Stomach (tissue), 9 donors: ENCODE results near the gene PCNX1. TPM values are rescaled to one million over a fixed set of nuclear protein-coding genes. Genes with fewer than 3 reads are reported as not detected.

Experiments used
- DNase-seq, 2 donors: peaks; one replicate each; pipeline versions ENCODE4 v3.0.0 to v3.0.0-alpha.2; 2013 to 2019
- H3K27ac ChIP-seq, 5 donors: fragments of 200-600 bp in 4 of 5; sonication (generic) in 4 of 5; one replicate each; pipeline ENCODE4 v1.5.1; 2013 to 2019; ENCODE audit warnings: mild to moderate bottlenecking in 1 of 5, moderate library complexity in 1 of 5
- H3K27me3 ChIP-seq, 3 donors: fragments of 200-600 bp; sonication (generic); one replicate each; pipeline ENCODE4 v1.5.1; 2017 to 2019; ENCODE audit warnings: mixed run types in 1 of 3
- H3K36me3 ChIP-seq, 4 donors: fragments of 200-600 bp; sonication (generic); 1 replicate in 3 of 4; 2 replicates in 1 of 4; pipeline ENCODE4 v1.5.1; 2016 to 2019
- H3K4me1 ChIP-seq, 4 donors: fragments of 200-600 bp; sonication (generic); one replicate each; pipeline ENCODE4 v1.5.1; 2016 to 2019
- H3K4me3 ChIP-seq, 4 donors: fragments of 200-600 bp; sonication (generic) in 3 of 4; one replicate each; pipeline ENCODE4 v1.5.1; 2016 to 2019; ENCODE audit warnings: mild to moderate bottlenecking in 1 of 4
- H3K9me3 ChIP-seq, 4 donors: fragments of 200-600 bp; sonication (generic); one replicate each; pipeline ENCODE4 v1.5.1; 2016 to 2019
- CTCF ChIP-seq, 7 experiments: fragments of 450-650 bp in 4 of 7; fragments of 200-600 bp in 3 of 7; sonication (generic) in 3 of 7; IDR thresholded peaks; one replicate each; pipeline ENCODE4 v1.5.1; 2016 to 2019; ENCODE audit warnings: antibody characterized with exemption in 7 of 7, control low read depth in 2 of 7, mild to moderate bottlenecking in 1 of 7
- EP300 ChIP-seq: sonication (generic); formaldehyde crosslinking; IDR thresholded peaks from one replicate; pipeline ENCODE4 v1.6.1; 2017; ENCODE audit warnings: antibody characterized with exemption
- POLR2A ChIP-seq, 4 donors: fragments of 450-650 bp; IDR thresholded peaks; one replicate each; pipeline ENCODE4 v1.6.1; 2016; ENCODE audit warnings: antibody characterized with exemption in 4 of 4, control low read depth in 2 of 4, mild to moderate bottlenecking in 1 of 4, moderate library complexity in 1 of 4
- POLR2AphosphoS5 ChIP-seq, 3 donors: sonication (generic); formaldehyde crosslinking; IDR thresholded peaks; one replicate each; pipeline ENCODE4 v1.6.1; 2016; ENCODE audit warnings: antibody characterized with exemption in 3 of 3
- WGBS, 5 donors: extraction: QIAGEN DNeasy Blood & Tissue Kit in 3 of 5; methylation state at CpG; one replicate each; pipeline versions ENCODE4 v1.1.5 to v1.1.7; 2013 to 2018; 5-methylcytosine and 5-hydroxymethylcytosine counted together
- intact Hi-C: fragments of 100-400 bp; cut with DNase I; formaldehyde crosslinking; loops from one replicate; pipeline ENCODE4 v1.15.1; 2023; ENCODE audit warnings: low total_unique reads
- polyA plus RNA-seq, 3 donors: library from polyadenylated mRNA; stranded (reverse); fragments of 200-250 nt; gene quantifications; one replicate each; pipeline ENCODE4 v1.2.3, GENCODE V29; 2013
- total RNA-seq, 5 donors: library from RNA; depleted of rRNA; stranded (reverse); fragments of >200 nt; gene quantifications; one replicate each; pipeline versions ENCODE4 v1.1.0 to v1.2.3, GENCODE V29; 2014 to 2016
- donor health status: healthy with polysubstance abuse.
- donor health status: Bipolar disorder and iron deficiency.
- donor health status: healthy.

The PCNX1 gene
- total and polyA plus RNA-seq, 8 donors, result 2.3 to 198 (median 43.6) TPM

- Histone ChIP-seq H3K27ac (no peak overlapping the region), H3K4me3 (no peak overlapping the region), H3K9me3 (peaks cover 0 to 19% (median 5%) of the 10 kb centered on the region in 4 donors), H3K27me3 (no peaks in the 10 kb centered on the region), H3K36me3 (peaks cover 22 to 76% (median 70%) of the 10 kb centered on the region in 4 donors), H3K4me1 (no peaks in the 10 kb centered on the region)
- no peak for DNase-seq
- 90 to 94% (median 92%) methylated on average over 4 of the region's 4 CpGs for WGBS, 5 donors
- TF ChIP-seq CTCF (IDR thresholded peaks at IDR 0.05) (no peak), POLR2A (IDR thresholded peaks at IDR 0.05) (no peak), EP300 (no peak), POLR2AphosphoS5 (IDR thresholded peaks at IDR 0.05) (no peak)
- intact Hi-C loops, result no loop called here
Measured at GRCh38 chr14:71036433-71036832, 129.2 kb downstream of the PCNX1 start.

GRCh38 chr14:71048393-71048792 lies 141.1 kb downstream of the PCNX1 start:
- H3K4me3 ChIP-seq, result no peak overlapping the region
- no peak overlapping the region for H3K27ac ChIP-seq
- H3K4me1 ChIP-seq, result no peaks in the 10 kb centered on the region
- intact Hi-C loops, result no loop called here
- TF ChIP-seq POLR2AphosphoS5 (IDR thresholded peaks at IDR 0.05) (no peak), CTCF (IDR thresholded peaks at IDR 0.05) (no peak), EP300 (no peak), POLR2A (IDR thresholded peaks at IDR 0.05) (no peak)
- peaks cover 0 to under 1% (median under 1%) of the 10 kb centered on the region in 4 donors for H3K9me3 ChIP-seq
- no peak for DNase-seq
- H3K36me3 ChIP-seq, result peaks cover 0 to 75% (median 72%) of the 10 kb centered on the region in 4 donors
- H3K27me3 ChIP-seq, result no peaks in the 10 kb centered on the region

GRCh38 chr14:71049435-71050133 lies 142.3 kb downstream of the PCNX1 start:
- Histone ChIP-seq H3K4me1 (no peaks in the 10 kb centered on the region), H3K27me3 (no peaks in the 10 kb centered on the region), H3K4me3 (no peak overlapping the region), H3K9me3 (no peaks in the 10 kb centered on the region), H3K36me3 (peaks cover 0 to 75% (median 70%) of the 10 kb centered on the region in 4 donors), H3K27ac (no peak overlapping the region)
- no peak for TF ChIP-seq CTCF (IDR thresholded peaks at IDR 0.05)
- TF ChIP-seq EP300, result no peak
- no peak for TF ChIP-seq POLR2AphosphoS5 (IDR thresholded peaks at IDR 0.05)
- intact Hi-C loops, result no loop called here
- WGBS, 5 donors, result 84 to 95% (median 93%) methylated on average over 3 of the region's 3 CpGs
- no peak for DNase-seq

- H3K36me3 ChIP-seq, result peaks cover 3 to 75% (median 70%) of the 10 kb centered on the region in 4 donors
- H3K4me3 ChIP-seq, result no peak overlapping the region
- H3K27me3 ChIP-seq, result no peaks in the 10 kb centered on the region
- intact Hi-C loops, result no loop called here
- no peak overlapping the region for H3K27ac ChIP-seq
- H3K9me3 ChIP-seq, result no peaks in the 10 kb centered on the region
- H3K4me1 ChIP-seq, result no peaks in the 10 kb centered on the region
- no peak for TF ChIP-seq EP300
- peak in 2 of 7 experiments; percentile 27 to 30 for TF ChIP-seq CTCF (IDR thresholded peaks at IDR 0.05)
- WGBS, 5 donors, result 79 to 92% (median 89%) methylated on average over 2 of the region's 2 CpGs
- no peak for DNase-seq
Measured at GRCh38 chr14:71050227-71050823, 143.1 kb downstream of the PCNX1 start.
